Ishikawa (cell line): ENCODE data around the gene P2RX6.
A peak's percentile ranks its signal among the peaks of the same experiment; 100 is the strongest.

Experiments
- CEBPB ChIP-seq: IDR thresholded peaks from 2 replicates; pipeline ENCODE4 v1.6.1; 2012
- CREB1 ChIP-seq: IDR thresholded peaks from 2 replicates; pipeline ENCODE4 v1.6.1; 2012; ENCODE audit warnings: low read depth
- EGR1 ChIP-seq: IDR thresholded peaks from 2 replicates; pipeline ENCODE4 v1.6.1; 2012
- EP300 ChIP-seq: IDR thresholded peaks from 2 replicates; pipeline ENCODE4 v1.6.1; 2012; ENCODE audit warnings: borderline replicate concordance
- FOXM1 ChIP-seq: IDR thresholded peaks from 2 replicates; pipeline ENCODE4 v1.6.1; 2012; ENCODE audit warnings: low read depth, borderline replicate concordance
- NFIC ChIP-seq: IDR thresholded peaks from 2 replicates; pipeline ENCODE4 v1.6.1; 2012
- RAD21 ChIP-seq: IDR thresholded peaks from 2 replicates; pipeline ENCODE4 v1.6.1; 2012; ENCODE audit warnings: low read depth
- REST ChIP-seq: IDR thresholded peaks from 2 replicates; pipeline ENCODE4 v1.6.1; 2012; ENCODE audit warnings: low read depth, mild to moderate bottlenecking
- TAF1 ChIP-seq: IDR thresholded peaks from 2 replicates; pipeline ENCODE4 v1.6.1; 2012; ENCODE audit warnings: low read depth, mild to moderate bottlenecking
- TCF12 ChIP-seq: IDR thresholded peaks from 2 replicates; pipeline ENCODE4 v1.6.1; 2012; ENCODE audit warnings: low read depth
- TEAD4 ChIP-seq: IDR thresholded peaks from 2 replicates; pipeline ENCODE4 v1.6.1; 2012
- USF1 ChIP-seq: IDR thresholded peaks from 2 replicates; pipeline ENCODE4 v1.6.1; 2012
- YY1 ChIP-seq: IDR thresholded peaks from 2 replicates; pipeline ENCODE4 v1.6.1; 2012; ENCODE audit warnings: low read depth
- ZBTB7A ChIP-seq: IDR thresholded peaks from 2 replicates; pipeline ENCODE4 v1.6.1; 2012; ENCODE audit warnings: low read depth
- TF ChIP-seq, protein P1 (sequence below): IDR thresholded peaks from 2 replicates; pipeline ENCODE4 v1.6.1; 2012

Gene P2RX6

DNA sequence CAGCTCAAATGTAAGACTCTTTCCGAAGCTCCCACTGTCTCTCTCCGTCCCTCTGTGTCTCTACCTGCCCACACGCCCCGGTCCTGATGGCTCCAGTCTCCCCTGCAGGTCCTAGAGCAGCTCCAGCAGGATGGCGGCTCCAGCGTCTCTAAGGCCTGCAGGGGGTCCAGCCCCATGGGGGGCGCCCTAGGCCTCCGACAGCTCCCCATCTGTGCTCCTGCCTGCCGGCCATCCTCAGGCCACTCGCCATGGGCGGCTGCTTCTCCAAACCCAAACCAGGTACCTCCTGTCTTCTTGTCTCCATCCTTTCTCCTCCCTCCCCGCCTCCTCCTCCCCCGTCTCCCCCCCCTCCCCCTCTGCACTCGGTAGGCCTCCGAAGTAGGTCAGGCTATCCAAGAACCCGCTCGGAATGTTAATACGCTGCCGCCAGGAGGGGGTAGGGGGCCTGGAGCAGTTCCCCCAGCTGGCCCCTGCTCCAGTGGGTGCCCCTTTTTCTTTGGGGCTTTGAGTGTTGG is 47.2 kb upstream of the P2RX6 start:
- no peak for TF ChIP-seq RAD21

GRCh38 chr22:20968281-20968977 is 46.5 kb upstream of the P2RX6 start:
- TF ChIP-seq REST (no peak), NFIC (no peak), RAD21 (no peak), TCF12 (no peak)
- TF ChIP-seq, protein P1, sequence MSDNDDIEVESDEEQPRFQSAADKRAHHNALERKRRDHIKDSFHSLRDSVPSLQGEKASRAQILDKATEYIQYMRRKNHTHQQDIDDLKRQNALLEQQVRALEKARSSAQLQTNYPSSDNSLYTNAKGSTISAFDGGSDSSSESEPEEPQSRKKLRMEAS = no peak

DNA sequence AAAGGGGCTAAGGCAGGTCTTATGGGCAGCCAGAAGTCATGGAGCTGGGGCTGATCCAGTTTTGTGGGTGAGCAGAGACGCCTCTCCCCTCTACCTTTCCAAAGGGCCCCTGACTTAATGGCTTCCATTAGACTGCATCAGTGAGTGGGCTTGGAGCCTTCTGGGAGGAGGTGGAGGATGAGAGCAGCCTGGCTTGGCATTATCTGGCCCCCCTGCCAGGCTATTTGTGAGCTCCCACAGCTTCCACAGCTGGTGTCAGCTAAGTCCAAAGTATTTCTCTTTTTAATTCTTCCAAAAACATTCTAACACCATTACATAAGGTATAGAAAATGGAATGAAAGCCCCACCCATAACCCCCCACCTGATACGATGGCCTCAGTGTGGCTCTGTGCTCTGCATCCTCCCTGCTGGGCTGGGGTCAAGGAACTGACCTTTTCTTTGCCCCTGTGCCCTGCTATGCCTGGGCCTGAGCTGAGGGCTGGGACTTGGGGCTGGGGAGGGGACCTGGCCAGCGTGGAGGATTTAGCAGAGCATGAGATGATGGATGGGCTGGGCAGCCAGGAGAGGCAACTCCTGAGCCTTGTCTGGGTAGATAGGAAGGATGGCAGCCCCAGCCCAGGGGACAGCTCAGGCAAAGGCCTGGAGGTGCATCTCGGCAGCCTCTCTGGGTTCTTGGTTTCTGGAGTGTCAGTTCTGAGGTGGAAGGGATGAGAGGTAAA is 43.9 kb upstream of the P2RX6 start:
- no peak for TF ChIP-seq EGR1
- TF ChIP-seq CEBPB = no peak
- TF ChIP-seq USF1 = no peak
- no peak for TF ChIP-seq TCF12
- TF ChIP-seq, protein P1 = no peak
- TF ChIP-seq YY1 = no peak
- TF ChIP-seq EP300 = no peak
- no peak for TF ChIP-seq NFIC
- no peak for TF ChIP-seq TEAD4
- no peak for TF ChIP-seq ZBTB7A
- TF ChIP-seq TAF1 = no peak
- TF ChIP-seq RAD21 = no peak

DNA sequence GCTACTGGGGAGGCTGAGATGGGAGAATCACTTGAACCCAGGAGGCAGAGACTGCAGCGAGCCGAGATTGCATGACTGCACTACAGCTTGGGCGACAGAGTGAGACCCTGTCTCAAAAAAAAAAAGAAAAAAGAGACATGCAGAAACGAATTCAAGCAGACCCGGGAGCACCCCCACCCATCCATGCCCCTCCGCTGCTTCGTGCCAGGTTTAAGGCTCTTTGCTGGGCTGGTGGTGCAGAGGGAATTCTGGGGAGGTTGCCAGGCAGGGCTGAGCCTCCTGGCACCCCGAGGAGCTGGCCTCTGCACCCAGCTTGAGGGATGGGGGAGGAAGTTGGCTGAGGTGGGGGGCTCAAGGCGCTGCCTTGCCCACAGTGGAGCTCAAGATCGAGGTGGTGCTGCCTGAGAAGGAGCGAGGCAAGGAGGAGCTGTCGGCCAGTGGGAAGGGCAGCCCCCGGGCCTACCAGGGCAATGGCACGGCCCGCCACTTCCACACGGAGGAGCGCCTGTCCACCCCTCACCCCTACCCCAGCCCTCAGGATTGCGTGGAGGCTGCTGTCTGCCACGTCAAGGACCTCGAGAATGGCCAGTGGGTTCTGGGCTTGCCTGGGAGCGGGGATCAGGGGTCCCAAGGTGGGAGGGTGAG is 41.9 kb upstream of the P2RX6 start:
- TF ChIP-seq YY1 (no peak), TEAD4 (no peak), CREB1 (no peak), EP300 (no peak), RAD21 (no peak), REST (no peak), USF1 (no peak), TAF1 (no peak), ZBTB7A (no peak), FOXM1 (no peak), NFIC (no peak), CEBPB (no peak), TCF12 (no peak), EGR1 (no peak)
- TF ChIP-seq, protein P1 = no peak

DNA sequence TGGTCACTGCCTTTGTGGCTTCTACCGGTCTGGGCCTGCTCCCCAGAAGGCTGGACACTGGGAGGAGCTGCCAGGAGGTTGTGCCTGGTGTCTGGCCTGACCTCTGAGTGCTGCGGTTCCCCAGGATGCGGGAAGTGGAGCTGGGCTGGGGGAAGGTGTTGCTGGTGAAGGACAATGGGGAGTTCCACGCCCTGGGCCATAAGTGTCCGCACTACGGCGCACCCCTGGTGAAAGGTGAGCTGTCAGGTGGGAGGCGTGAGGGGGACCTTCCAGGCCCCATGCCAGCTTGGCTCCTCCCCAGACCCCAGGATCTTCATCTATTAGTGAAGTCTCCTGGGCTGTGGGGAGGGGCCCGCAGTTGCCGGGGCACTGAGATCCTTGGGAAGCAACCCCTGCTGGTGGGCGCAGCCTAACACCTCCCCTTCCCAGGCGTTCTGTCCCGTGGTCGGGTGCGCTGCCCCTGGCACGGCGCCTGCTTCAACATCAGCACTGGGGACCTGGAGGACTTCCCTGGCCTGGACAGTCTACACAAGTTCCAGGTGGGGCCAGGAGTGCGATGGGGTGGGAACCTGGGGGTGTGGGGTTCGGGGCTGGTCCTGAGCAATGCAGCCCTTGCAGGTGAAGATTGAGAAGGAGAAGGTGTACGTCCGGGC is 41.2 kb upstream of the P2RX6 start:
- TF ChIP-seq ZBTB7A (0 out of 2 replicates have a peak, but pooled peaks have one; percentile 36), EGR1 (no peak)
